ENCODE data around the gene AURKB. TPM values are rescaled to one million over a fixed set of nuclear protein-coding genes. Genes with fewer than 3 reads are reported as not detected.

The AURKB gene
- total RNA-seq, 1 donor from 2014 or later = 17.3 TPM

GRCh38 chr17:8244768-8245167, 34.4 kb upstream of the AURKB start:
- no peak for DNase-seq
- TF ChIP-seq, protein P1, sequence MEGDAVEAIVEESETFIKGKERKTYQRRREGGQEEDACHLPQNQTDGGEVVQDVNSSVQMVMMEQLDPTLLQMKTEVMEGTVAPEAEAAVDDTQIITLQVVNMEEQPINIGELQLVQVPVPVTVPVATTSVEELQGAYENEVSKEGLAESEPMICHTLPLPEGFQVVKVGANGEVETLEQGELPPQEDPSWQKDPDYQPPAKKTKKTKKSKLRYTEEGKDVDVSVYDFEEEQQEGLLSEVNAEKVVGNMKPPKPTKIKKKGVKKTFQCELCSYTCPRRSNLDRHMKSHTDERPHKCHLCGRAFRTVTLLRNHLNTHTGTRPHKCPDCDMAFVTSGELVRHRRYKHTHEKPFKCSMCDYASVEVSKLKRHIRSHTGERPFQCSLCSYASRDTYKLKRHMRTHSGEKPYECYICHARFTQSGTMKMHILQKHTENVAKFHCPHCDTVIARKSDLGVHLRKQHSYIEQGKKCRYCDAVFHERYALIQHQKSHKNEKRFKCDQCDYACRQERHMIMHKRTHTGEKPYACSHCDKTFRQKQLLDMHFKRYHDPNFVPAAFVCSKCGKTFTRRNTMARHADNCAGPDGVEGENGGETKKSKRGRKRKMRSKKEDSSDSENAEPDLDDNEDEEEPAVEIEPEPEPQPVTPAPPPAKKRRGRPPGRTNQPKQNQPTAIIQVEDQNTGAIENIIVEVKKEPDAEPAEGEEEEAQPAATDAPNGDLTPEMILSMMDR (IDR thresholded peaks at IDR 0.05; ENCODE audit: partially characterized antibody, unreplicated experiment) = no peak
- Mint-ChIP-seq H3K9me3 (ENCODE audit: unreplicated experiment) (peaks cover 26% of the 10 kb centered on the region), H3K27ac (ENCODE audit: unreplicated experiment) (no peak overlapping the region), H3K27me3 (ENCODE audit: unreplicated experiment) (peaks cover 11% of the 10 kb centered on the region), H3K4me3 (ENCODE audit: unreplicated experiment) (peak overlapping the region; percentile 34), H3K36me3 (ENCODE audit: unreplicated experiment) (no peaks in the 10 kb centered on the region), H3K4me1 (ENCODE audit: low read depth, unreplicated experiment) (peaks cover 4% of the 10 kb centered on the region)

GRCh38 chr17:8243827-8244226, 33.5 kb upstream of the AURKB start:
- H3K4me3 Mint-ChIP-seq (ENCODE audit: unreplicated experiment) = no peak overlapping the region
- H3K9me3 Mint-ChIP-seq (ENCODE audit: unreplicated experiment) = peaks cover 17% of the 10 kb centered on the region
- H3K27ac Mint-ChIP-seq (ENCODE audit: unreplicated experiment) = no peak overlapping the region
- DNase-seq = no peak
- peaks cover 10% of the 10 kb centered on the region for H3K27me3 Mint-ChIP-seq (ENCODE audit: unreplicated experiment)
- H3K4me1 Mint-ChIP-seq (ENCODE audit: low read depth, unreplicated experiment) = no peaks in the 10 kb centered on the region
- no peaks in the 10 kb centered on the region for H3K36me3 Mint-ChIP-seq (ENCODE audit: unreplicated experiment)
- TF ChIP-seq, protein P1 (IDR thresholded peaks at IDR 0.05; ENCODE audit: partially characterized antibody, unreplicated experiment) = no peak

DNA sequence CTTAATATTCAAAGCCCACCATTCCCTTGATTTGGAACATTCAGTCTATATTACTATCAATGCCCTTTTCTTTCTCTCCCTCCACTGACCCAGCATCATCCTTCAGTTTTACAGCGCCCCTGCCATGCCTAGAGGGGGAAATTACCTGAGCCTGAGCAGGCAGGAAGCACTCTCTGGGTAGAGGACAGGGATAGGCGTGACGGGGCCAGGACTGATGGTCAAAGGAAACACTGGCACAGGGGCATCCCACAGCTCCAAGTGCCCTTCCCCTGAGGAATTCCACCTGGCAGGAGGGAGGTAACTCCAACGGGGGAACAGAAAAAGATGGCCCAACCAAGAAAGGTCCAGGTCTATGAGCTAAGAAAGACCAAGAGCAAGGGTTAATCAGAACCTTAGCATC, 27.5 kb upstream of the AURKB start:
- Mint-ChIP-seq H3K4me1 (ENCODE audit: low read depth, unreplicated experiment) (no peaks in the 10 kb centered on the region), H3K36me3 (ENCODE audit: unreplicated experiment) (peaks cover 8% of the 10 kb centered on the region), H3K9me3 (ENCODE audit: unreplicated experiment) (peaks cover 3% of the 10 kb centered on the region), H3K27me3 (ENCODE audit: unreplicated experiment) (peaks cover 3% of the 10 kb centered on the region), H3K27ac (ENCODE audit: unreplicated experiment) (no peak overlapping the region), H3K4me3 (ENCODE audit: unreplicated experiment) (no peak overlapping the region)
- TF ChIP-seq, protein P1 (IDR thresholded peaks at IDR 0.05; ENCODE audit: partially characterized antibody, unreplicated experiment) = no peak
- no peak for DNase-seq

DNA sequence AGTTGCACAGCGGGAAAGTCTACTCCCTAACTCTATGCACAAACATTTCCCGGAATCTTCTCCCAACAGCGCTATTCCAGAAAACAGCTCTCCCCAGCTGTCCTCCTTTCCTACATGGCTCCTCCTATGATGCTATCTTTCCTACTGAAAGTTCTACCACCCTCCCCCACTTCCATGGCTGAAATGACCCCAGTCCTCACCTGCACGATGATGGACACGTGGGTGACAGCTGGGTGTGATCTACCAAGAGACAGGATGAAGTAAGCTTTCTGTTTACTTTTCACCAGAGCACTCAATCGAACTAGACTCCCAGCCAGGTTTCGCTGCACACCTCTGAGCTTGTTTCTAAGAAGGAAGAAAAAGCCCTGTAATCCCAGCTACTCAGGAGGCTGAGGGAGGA, 26.8 kb upstream of the AURKB start:
- Mint-ChIP-seq H3K36me3 (ENCODE audit: unreplicated experiment) (peaks cover 10% of the 10 kb centered on the region), H3K9me3 (ENCODE audit: unreplicated experiment) (peaks cover 3% of the 10 kb centered on the region), H3K27me3 (ENCODE audit: unreplicated experiment) (peaks cover 3% of the 10 kb centered on the region), H3K4me1 (ENCODE audit: low read depth, unreplicated experiment) (no peaks in the 10 kb centered on the region), H3K27ac (ENCODE audit: unreplicated experiment) (no peak overlapping the region), H3K4me3 (ENCODE audit: unreplicated experiment) (no peak overlapping the region)
- no peak for DNase-seq
- TF ChIP-seq, protein P1 (IDR thresholded peaks at IDR 0.05; ENCODE audit: partially characterized antibody, unreplicated experiment) = no peak

DNA sequence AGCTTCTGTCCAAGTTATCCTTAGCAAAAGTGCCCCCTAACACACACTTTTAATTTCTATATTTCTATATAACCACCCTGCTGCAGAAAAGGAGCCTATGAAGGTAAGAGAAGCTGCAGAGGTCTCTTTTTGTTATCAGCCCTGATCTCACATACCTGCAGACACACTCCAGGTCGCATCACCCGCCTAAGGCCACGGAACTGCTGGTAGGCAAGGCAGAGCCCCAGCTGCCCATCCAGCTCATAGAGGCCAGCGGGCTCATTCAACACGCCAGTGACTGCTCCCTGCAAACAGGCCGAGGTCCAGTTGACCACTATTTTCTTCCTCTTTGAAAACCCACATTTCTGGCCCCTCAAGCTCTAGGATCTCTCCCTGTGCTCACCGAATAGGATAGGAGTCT, 25.3 kb upstream of the AURKB start:
- Mint-ChIP-seq H3K4me1 (ENCODE audit: low read depth, unreplicated experiment) (no peaks in the 10 kb centered on the region), H3K36me3 (ENCODE audit: unreplicated experiment) (peaks cover 10% of the 10 kb centered on the region), H3K27ac (ENCODE audit: unreplicated experiment) (no peak overlapping the region), H3K9me3 (ENCODE audit: unreplicated experiment) (peaks cover 4% of the 10 kb centered on the region), H3K4me3 (ENCODE audit: unreplicated experiment) (no peak overlapping the region), H3K27me3 (ENCODE audit: unreplicated experiment) (peaks cover 3% of the 10 kb centered on the region)
- no peak for DNase-seq
- TF ChIP-seq, protein P1 (IDR thresholded peaks at IDR 0.05; ENCODE audit: partially characterized antibody, unreplicated experiment) = no peak
